ENCODE data around the gene SLCO2A1.

Gene SLCO2A1

GRCh38 chr3:133914839-133915600 is 114.7 kb downstream of the SLCO2A1 start:
- Histone ChIP-seq H3K27ac (ENCODE audit: extremely low read depth, low read depth, low read length) (no peak overlapping the region), H3K9me3 (ENCODE audit: control insufficient read depth, insufficient read depth, low read depth, low read length) (no peaks in the 10 kb centered on the region), H3K4me1 (ENCODE audit: control insufficient read depth, insufficient read depth, low read length) (no peaks in the 10 kb centered on the region), H3K4me3 (ENCODE audit: low read depth, low read length) (no peak overlapping the region), H3K36me3 (ENCODE audit: control insufficient read depth in 2 of 2, insufficient read depth in 1 of 2, low read length in 2 of 2) (no peaks in the 10 kb centered on the region)
- CTCF ChIA-PET: no interaction called here
- POLR2A ChIA-PET: no interaction called here
- TF ChIP-seq ZNF600 (tag by site-specific recombination; IDR thresholded peaks at IDR 0.05) (no peak), HIC1 (tag by site-specific recombination; IDR thresholded peaks at IDR 0.05) (no peak), KLF8 (tag by site-specific recombination; IDR thresholded peaks at IDR 0.05) (no peak), ZNF16 (tag by site-specific recombination; IDR thresholded peaks at IDR 0.05; ENCODE audit: low read depth) (no peak), KLF10 (tag by site-specific recombination; IDR thresholded peaks at IDR 0.05) (no peak), ZNF112 (tag by site-specific recombination; IDR thresholded peaks at IDR 0.05) (no peak), TCF7L2 (IDR thresholded peaks at IDR 0.05; ENCODE audit: borderline replicate concordance, low read depth, low read length) (no peak), ZNF266 (tag by site-specific recombination; IDR thresholded peaks at IDR 0.05; ENCODE audit: low read depth) (no peak), ZNF580 (tag by site-specific recombination; IDR thresholded peaks at IDR 0.05) (no peak), ZNF571 (tag by site-specific recombination; IDR thresholded peaks at IDR 0.05) (no peak), ZNF704 (tag by site-specific recombination; IDR thresholded peaks at IDR 0.05) (no peak)

GRCh38 chr3:133910422-133910821 is 119.3 kb downstream of the SLCO2A1 start:
- ChIA-PET POLR2A (no interaction called here), CTCF (interaction anchor here (0.6 to 1.0 kb wide), 5 partner anchors 9 to 536 kb away, joined by 3 to 5 read pairs (median 3); no protein-coding TSS in a partner anchor)
- no peaks in the 10 kb centered on the region for H3K36me3 ChIP-seq (ENCODE audit: control insufficient read depth in 2 of 2, insufficient read depth in 1 of 2, low read length in 2 of 2)
- H3K4me1 ChIP-seq (ENCODE audit: control insufficient read depth, insufficient read depth, low read length): no peaks in the 10 kb centered on the region
- no peak overlapping the region for H3K27ac ChIP-seq (ENCODE audit: extremely low read depth, low read depth, low read length)
- H3K9me3 ChIP-seq (ENCODE audit: control insufficient read depth, insufficient read depth, low read depth, low read length): no peaks in the 10 kb centered on the region
- H3K4me3 ChIP-seq (ENCODE audit: low read depth, low read length): no peak overlapping the region
- TF ChIP-seq ZNF274 (IDR thresholded peaks at IDR 0.05; ENCODE audit: low read length) (no peak), ZNF274 (tag by site-specific recombination; IDR thresholded peaks at IDR 0.05; ENCODE audit: borderline replicate concordance) (no peak), PRDM2 (tag by site-specific recombination; IDR thresholded peaks at IDR 0.05; ENCODE audit: borderline replicate concordance) (no peak), ZNF426 (tag by site-specific recombination; IDR thresholded peaks at IDR 0.05) (no peak), ZNF416 (tag by site-specific recombination; IDR thresholded peaks at IDR 0.05) (no peak), ZBTB10 (tag by site-specific recombination; IDR thresholded peaks at IDR 0.05) (no peak), ZNF155 (tag by site-specific recombination; IDR thresholded peaks at IDR 0.05) (no peak), ZBTB21 (tag by site-specific recombination; IDR thresholded peaks at IDR 0.05) (no peak), EGR2 (tag by site-specific recombination; IDR thresholded peaks at IDR 0.05; ENCODE audit: low read depth) (no peak), ZNF555 (tag by site-specific recombination; conservative IDR thresholded peaks at IDR 0.05) (no peak), ZNF404 (tag by site-specific recombination; IDR thresholded peaks at IDR 0.05) (no peak), ZNF350 (tag by site-specific recombination; IDR thresholded peaks at IDR 0.05) (no peak)
